Fibroblast of the aortic adventitia (primary cell): ENCODE results near the gene DTD1. TPM values are rescaled to one million over a fixed set of nuclear protein-coding genes. Genes with fewer than 3 reads are reported as not detected.

ENCODE experiments used
- DNase-seq: peaks from one replicate; pipeline ENCODE4 v3.0.0-alpha.2; 2010; ENCODE audit warnings: low read depth
- H3K4me3 ChIP-seq: 2 replicates; pipeline ENCODE4 v1.5.1; 2011; ENCODE audit warnings: low read depth, mild to moderate bottlenecking, control low read depth, low read length, moderate library complexity
- total RNA-seq: library from RNA; depleted of rRNA; stranded (reverse); fragments of >200 nt; gene quantifications from 2 replicates; pipeline ENCODE4 v1.2.3, GENCODE V29; 2012; ENCODE audit warnings: low replicate concordance
- TF ChIP-seq, protein P1 (sequence below): IDR thresholded peaks from 2 replicates; pipeline ENCODE4 v1.5.1; 2011; ENCODE audit warnings: mild to moderate bottlenecking, low read length, control low read depth, inconsistent platforms; ENCODE audit not compliant: insufficient read depth

Gene DTD1
- total RNA-seq, 1 donor: 69.8 TPM

DNA sequence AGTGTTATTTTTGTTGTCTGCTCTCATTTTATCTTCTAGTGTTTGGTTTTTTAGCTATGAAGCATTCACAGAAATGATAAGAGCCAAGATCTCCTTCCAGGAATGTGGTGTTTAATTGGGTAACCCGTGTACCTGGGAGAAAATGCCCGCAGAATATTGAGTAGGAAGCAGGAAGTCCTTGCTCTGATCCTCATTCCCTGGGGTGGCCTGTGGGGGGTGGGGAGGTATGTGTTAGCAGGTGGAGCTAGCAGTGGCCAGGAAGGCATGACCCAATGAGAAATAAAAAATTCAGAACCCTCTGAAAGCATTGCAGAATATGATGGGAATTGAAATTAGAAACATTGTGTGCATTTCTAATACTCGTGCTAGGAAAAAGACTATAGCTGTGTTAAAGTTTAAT is 100.8 kb downstream of the DTD1 start:
- DNase-seq: no peak
- H3K4me3 ChIP-seq: no peak overlapping the region
- TF ChIP-seq, protein P1, sequence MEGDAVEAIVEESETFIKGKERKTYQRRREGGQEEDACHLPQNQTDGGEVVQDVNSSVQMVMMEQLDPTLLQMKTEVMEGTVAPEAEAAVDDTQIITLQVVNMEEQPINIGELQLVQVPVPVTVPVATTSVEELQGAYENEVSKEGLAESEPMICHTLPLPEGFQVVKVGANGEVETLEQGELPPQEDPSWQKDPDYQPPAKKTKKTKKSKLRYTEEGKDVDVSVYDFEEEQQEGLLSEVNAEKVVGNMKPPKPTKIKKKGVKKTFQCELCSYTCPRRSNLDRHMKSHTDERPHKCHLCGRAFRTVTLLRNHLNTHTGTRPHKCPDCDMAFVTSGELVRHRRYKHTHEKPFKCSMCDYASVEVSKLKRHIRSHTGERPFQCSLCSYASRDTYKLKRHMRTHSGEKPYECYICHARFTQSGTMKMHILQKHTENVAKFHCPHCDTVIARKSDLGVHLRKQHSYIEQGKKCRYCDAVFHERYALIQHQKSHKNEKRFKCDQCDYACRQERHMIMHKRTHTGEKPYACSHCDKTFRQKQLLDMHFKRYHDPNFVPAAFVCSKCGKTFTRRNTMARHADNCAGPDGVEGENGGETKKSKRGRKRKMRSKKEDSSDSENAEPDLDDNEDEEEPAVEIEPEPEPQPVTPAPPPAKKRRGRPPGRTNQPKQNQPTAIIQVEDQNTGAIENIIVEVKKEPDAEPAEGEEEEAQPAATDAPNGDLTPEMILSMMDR: no peak

DNA sequence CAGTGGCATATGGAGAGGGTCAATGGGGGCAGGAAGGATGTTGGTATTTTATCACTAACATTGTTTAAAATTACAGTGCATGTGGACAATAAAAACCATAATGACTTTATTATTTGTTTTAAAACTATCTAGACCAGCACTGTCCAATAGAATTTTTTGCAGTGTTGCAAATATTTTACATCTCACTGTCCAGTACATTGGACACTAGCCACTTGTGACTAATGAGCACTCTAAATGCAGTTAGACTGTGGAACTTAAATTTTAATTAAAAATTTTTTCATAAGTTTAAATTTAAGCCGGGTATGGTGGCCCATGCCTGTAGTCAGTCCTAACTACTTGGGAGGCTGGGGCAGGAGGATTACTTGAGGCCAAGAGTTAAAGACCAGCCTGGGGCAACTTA is 101.7 kb downstream of the DTD1 start:
- TF ChIP-seq, protein P1: no peak
- no peak overlapping the region for H3K4me3 ChIP-seq
- DNase-seq: no peak

DNA sequence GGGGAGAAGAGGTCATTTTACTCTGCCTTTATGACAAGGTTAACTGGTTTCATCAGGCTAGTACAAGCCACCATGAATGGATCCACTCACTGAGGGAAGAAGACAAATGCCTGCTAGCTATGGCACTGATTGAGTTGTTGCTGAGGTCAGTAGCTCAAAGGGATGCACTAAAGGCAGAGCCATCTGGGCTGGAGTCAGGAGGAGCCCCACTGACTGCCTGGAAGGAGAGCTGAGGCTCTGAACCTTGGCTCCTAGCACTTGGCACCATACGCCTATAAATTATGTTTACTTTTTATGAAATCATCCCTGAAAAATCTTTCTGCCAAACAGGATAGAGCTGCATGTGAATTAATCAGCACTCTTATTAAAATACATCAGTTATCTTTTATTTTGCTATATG is 104.6 kb downstream of the DTD1 start:
- DNase-seq: peak; percentile 3
- TF ChIP-seq, protein P1: no peak
- no peak overlapping the region for H3K4me3 ChIP-seq

DNA sequence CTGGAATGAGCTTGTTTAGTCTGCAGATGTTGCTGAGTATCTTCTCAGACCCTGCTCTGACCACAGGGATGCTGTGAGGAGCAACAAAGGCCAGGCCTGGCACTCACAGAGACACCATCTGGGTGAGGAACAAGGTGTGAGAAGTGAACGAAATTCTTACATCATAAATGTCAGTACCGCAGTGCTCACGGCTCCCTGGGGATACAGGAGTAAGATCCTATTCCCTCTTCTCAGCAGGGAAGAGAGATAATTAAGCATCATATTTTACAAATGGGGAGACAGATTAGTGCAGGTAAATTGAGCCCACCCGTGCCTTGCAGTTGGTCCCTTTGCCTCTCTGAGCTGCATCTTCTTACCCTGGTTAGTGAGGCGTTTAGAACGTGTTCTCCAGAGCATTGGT is 106.2 kb downstream of the DTD1 start:
- no peak for DNase-seq
- TF ChIP-seq, protein P1: no peak
- H3K4me3 ChIP-seq: no peak overlapping the region

DNA sequence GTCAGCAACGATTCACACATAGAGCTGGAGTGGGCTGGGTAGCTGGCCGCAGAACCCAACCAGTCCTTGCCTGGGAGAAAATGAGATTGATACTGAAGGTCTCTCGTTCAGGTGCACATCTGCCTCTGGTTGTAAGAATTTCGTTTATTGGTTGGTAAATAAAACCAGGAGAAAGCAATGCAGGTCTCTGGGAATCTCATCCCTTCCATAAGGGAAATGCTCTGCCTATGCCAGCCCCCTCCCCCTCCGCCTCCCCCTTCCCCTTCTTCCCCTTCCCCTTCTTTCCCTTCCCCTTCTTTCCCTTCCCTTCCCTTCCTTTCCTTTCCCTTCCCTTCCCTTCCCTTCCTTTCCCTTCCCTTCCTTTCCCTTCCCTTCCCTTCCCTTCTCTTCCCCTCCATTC is 107.3 kb downstream of the DTD1 start:
- no peak overlapping the region for H3K4me3 ChIP-seq
- TF ChIP-seq, protein P1: no peak

DNA sequence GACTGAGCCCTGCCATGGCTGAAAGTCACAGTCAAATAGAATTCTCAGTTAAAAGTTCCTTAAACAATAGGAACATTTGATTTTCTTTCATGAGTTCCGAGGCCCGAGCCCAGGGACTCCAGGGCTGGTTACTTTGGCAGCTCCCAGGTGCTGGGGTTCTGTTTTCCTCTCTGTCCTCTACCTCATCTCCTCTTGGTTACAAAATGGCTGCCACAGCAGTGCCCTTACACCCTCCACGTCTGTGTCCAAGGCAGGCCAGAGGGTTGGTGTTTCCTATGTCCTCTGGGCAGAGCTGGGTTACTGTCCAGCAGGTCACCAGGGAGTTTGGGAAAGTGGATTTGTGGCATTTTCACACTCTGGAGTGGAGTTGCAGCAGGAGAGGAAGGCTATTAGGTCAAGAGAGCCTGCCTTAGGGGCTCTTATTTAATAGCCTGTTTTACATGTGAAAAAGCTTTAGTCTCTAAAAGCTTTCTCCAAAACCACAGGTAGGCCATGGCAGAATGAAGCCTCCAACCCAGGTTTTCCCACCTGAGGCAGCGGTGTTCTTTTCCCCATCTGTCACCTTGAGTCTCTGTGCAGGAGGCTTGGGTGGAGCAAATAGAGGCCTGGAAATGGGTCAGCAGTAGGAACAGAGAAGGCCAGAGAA is 111.0 kb downstream of the DTD1 start:
- no peak for DNase-seq

More for the DNA sequence above, 107.3 kb downstream of the DTD1 start:
- DNase-seq: no peak

More for the DNA sequence above, 111.0 kb downstream of the DTD1 start:
- no peak overlapping the region for H3K4me3 ChIP-seq
- TF ChIP-seq, protein P1: no peak
